WERI-Rb-1 (cell line): Measurements from ENCODE around the gene VGLL3.
"Not testable (repeated sequence)": the region's sequence is repeated elsewhere in the genome, so short reads cannot be mapped to it uniquely, and the experiment has no call there.

ENCODE experiments used
- DNase-seq: peaks from one replicate; pipeline ENCODE4 v3.0.0-alpha.2; 2020
- H3K27ac ChIP-seq: fragments of 250-450 bp; sonication (Bioruptor Pico); 2 replicates; pipeline ENCODE4 v1.5.1; 2020; ENCODE audit warnings: mild to moderate bottlenecking, moderate library complexity
- H3K27me3 ChIP-seq: fragments of 250-450 bp; sonication (Bioruptor Pico); 2 replicates; pipeline ENCODE4 v1.5.1; 2021; ENCODE audit warnings: mild to moderate bottlenecking, low read depth, moderate library complexity; ENCODE audit not compliant: insufficient read depth, severe bottlenecking
- H3K36me3 ChIP-seq: fragments of 250-450 bp; sonication (Bioruptor Pico); 2 replicates; pipeline ENCODE4 v1.5.1; 2020; ENCODE audit warnings: mild to moderate bottlenecking, moderate library complexity
- H3K4me3 ChIP-seq: 2 replicates; pipeline ENCODE4 v1.5.1; 2011; ENCODE audit warnings: low read depth, mild to moderate bottlenecking, control low read depth, low read length
- H3K9me3 ChIP-seq: fragments of 250-450 bp; sonication (Bioruptor Pico); 2 replicates; pipeline ENCODE4 v1.5.1; 2021; ENCODE audit warnings: mild to moderate bottlenecking, moderate library complexity; ENCODE audit not compliant: severe bottlenecking
- CTCF ChIP-seq: IDR thresholded peaks from 2 replicates; pipeline ENCODE4 v1.5.1; 2011; ENCODE audit warnings: low read depth, mild to moderate bottlenecking, control low read depth, inconsistent platforms, low read length

VGLL3 gene

GRCh38 chr3:86976219-86976618 lies 14.7 kb downstream of the VGLL3 start:
- Histone ChIP-seq H3K4me3 (no peak overlapping the region), H3K9me3 (no peaks in the 10 kb centered on the region), H3K27ac (no peak overlapping the region), H3K36me3 (no peaks in the 10 kb centered on the region), H3K27me3 (no peaks in the 10 kb centered on the region)
- TF ChIP-seq CTCF, result no peak
- no peak for DNase-seq

DNA sequence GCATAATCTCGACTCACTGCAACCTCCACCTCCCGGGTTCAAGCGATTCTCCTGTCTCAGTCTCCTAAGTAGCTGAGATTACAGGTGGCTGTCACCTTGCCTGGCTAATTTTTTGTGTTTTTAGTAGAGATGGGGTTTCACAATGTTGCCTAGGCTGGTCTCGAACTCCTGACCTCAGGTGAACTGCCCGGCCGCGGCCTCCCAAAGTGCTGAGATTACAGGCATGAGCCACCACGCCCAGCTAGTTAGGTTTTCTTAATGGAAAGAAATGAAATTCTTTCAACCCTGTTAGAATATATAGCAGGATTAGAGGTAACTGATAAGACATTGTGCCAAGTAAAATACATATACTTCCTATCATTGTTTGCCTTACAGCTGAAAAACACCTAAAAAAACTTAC lies 16.8 kb downstream of the VGLL3 start:
- not testable (repeated sequence) for H3K4me3 ChIP-seq, H3K27me3 ChIP-seq, H3K9me3 ChIP-seq, DNase-seq, H3K27ac ChIP-seq, H3K36me3 ChIP-seq

DNA sequence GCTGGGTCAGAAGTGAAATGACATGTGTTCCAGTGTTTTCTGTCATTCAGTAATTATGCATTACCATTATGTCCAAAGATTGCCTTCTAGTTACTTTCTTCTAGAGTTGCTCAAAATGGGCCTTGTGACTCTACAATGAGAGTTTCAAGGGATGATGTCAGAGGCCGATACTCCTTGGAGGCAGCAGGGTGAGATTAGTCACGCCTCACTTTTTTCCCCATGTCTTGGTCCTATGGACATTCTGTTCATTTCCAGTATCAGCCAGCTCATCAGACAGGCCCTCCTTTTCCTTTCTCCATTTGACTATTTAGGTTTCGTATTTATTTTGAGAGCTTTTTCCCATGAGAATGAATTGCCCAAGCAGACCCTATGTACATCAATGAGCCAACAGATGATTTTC lies 17.5 kb downstream of the VGLL3 start:
- no peak for TF ChIP-seq CTCF
- H3K27ac ChIP-seq, result no peak overlapping the region
- no peaks in the 10 kb centered on the region for H3K27me3 ChIP-seq
- no peak for DNase-seq
- no peaks in the 10 kb centered on the region for H3K36me3 ChIP-seq
- no peak overlapping the region for H3K4me3 ChIP-seq
- no peaks in the 10 kb centered on the region for H3K9me3 ChIP-seq

DNA sequence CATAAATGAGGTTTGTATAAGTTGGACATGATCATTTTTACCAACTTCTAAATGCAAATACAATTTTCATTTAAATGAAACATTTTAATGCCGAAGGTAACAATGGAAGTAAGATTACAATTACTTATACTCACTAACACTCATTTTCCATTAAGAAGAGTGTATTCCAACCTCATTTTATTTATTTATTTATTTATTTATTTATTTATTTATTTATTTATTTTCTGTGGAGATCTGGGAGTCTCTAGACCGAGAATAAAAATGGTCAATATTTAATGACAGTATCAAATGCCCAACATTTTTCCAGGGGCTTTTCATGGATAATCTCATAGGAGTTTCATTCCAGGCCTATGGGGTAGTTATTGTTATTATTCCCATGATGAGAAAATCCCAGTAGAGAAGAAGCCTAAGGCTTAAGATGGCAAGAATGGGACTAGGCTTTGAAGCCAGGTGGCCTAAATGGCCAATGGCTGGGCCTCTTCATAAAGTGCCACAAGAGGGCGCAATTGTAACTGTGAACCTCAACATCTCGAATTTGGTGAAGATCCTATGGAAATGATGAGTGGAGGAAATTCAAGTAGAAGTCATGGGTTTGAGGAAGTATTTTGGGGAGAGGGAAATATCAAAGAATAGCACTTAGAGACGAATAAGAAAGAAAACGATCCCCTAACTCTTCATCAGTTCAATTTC lies 21.3 kb downstream of the VGLL3 start:
- H3K27me3 ChIP-seq, result no peaks in the 10 kb centered on the region
- TF ChIP-seq CTCF, result peak; percentile 66
- H3K27ac ChIP-seq, result no peak overlapping the region
- H3K36me3 ChIP-seq, result no peaks in the 10 kb centered on the region
- no peak overlapping the region for H3K4me3 ChIP-seq
- peak; percentile 27 for DNase-seq
- H3K9me3 ChIP-seq, result no peaks in the 10 kb centered on the region

DNA sequence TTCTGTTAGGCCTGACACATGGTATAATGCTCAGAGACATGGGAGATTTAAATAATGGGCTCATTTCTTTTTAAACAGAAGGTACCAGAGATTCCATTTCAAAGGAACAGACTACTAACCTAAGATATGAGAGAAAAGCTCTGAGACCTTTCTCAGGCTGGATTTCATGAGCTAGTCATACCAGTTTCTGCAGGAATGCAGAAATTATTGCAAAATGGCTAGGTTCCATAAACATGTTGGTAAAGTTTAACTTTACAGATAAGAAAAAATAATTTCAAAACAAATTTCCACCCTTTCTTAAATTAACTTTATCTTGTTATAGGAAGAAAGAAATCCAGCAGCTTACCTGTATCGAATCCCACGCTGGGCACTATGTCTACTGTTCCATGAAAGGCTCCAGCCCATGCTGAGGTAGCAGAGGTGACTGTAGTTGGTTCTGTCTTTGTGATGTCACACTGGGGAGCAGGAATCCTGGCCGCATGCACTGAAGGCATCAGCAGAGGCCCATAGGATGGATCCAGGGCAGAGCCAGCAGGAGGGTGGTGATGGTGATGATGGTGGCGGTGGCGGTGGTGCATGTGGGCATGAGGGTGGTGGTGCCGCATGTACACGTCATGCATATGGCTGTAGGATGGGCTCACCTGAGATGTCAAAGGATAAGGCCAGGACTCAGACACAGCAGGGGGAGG lies 22.6 kb downstream of the VGLL3 start:
- Histone ChIP-seq H3K4me3 (no peak overlapping the region), H3K27ac (no peak overlapping the region), H3K27me3 (no peaks in the 10 kb centered on the region), H3K9me3 (no peaks in the 10 kb centered on the region), H3K36me3 (no peaks in the 10 kb centered on the region)
- DNase-seq, result no peak
- TF ChIP-seq CTCF, result no peak

- no peak overlapping the region for H3K27ac ChIP-seq
- H3K36me3 ChIP-seq, result no peaks in the 10 kb centered on the region
- no peaks in the 10 kb centered on the region for H3K9me3 ChIP-seq
- no peak for DNase-seq
- no peaks in the 10 kb centered on the region for H3K27me3 ChIP-seq
- no peak for TF ChIP-seq CTCF
- no peak overlapping the region for H3K4me3 ChIP-seq
Measured at GRCh38 chr3:86967062-86967461, 23.9 kb downstream of the VGLL3 start.
